HG03558 (cell line): ENCODE measurements around the gene VPS13D.
"Not testable (repeated sequence)": the region's sequence is repeated elsewhere in the genome, so short reads cannot be mapped to it uniquely, and the experiment has no call there.

Experiments
- ATAC-seq: cut with Tn5 transposase; IDR thresholded peaks from one replicate; pipeline ENCODE4 v1.9.1; 2021; ENCODE audit warnings: moderate number of reproducible peaks; ENCODE audit not compliant: unreplicated experiment; ENCODE audit errors: extremely low read depth

Gene VPS13D

DNA sequence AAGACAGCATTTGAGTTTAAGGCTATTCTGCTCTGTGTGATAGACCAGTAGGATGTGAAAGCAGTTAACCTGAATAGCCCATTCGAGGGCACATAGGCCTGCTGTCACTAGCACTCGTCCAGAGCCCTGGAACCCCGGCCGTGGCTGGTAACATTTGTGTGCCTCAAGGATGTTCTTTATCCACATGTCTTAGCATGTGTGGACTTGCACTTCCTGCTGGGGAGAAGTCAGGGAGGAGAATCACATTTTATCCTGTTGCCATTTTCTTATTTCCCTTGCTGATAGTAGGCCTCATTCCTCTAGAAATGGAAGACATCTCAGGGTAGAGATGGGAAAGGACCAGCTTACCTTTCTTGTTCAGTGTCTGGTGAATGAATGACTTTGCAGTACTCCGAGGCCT is 54.7 kb downstream of the VPS13D start:
- ATAC-seq: no peak

DNA sequence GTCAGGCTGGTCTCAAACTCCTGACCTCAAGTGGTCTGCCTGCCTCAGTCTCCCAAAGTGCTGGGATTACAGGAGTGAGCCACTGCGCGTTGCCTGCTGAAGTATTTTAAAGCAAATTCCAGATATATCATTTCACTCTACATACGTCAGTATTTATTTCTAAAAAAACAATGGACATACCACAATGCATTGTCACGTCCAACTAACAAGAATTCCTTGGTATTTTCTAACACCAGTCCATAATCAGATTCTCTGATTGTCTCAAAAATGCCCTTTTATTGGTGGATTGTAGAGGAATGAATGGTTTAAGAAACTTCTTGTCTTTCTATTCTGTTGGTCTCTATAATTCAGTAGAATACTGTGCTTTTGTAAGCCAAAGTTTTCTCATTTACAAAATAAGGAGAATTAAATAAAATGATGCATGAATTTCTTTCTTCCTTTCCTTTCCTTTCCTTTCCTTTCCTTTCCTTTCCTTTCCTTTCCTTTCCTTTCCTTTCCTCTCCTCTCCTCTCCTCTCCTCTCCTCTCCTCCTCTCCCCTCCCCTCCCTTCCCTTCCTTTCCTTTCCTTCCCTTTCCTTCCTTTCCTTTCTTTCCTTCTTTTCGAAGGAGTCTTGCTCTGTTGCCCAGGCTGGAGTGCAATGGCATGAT is 55.8 kb downstream of the VPS13D start:
- no peak for ATAC-seq

DNA sequence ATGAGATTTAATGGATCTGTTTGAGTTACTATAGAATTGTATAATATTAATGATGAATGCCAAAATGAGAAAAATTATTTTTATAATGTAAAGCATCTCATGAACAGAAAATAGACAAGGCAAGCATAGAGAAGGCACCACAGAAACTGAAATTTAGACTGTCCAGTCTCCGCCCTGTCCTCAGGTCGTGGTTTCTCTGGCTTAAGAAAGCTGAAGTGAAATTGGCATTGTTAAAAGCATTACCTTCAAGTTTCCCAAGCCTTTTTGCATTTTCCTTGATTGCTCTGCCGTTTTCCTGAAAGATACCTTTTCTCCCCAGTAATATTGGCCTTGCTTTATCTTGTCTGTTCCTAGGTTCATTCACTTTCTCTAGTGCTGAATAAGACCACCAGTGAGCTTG is 58.0 kb downstream of the VPS13D start:
- no peak for ATAC-seq

DNA sequence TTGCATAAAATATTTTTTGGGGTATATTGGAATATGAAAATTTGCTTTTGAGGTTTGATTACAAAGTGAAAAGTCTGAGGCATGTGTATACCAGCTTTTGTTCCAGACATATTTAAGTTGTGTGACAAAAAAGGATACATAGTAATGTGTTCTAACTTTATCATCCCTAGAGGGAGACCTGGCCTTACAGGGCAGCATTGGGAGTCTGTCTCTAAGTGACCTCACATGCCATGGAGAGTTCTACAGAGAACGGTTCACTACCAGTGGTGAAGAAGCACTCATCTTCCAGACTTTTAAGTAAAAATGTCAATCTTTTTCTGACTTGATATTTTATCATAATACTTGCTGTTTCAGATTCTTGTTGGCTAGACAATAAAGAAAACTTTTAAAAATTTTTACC is 61.0 kb downstream of the VPS13D start:
- no peak for ATAC-seq

DNA sequence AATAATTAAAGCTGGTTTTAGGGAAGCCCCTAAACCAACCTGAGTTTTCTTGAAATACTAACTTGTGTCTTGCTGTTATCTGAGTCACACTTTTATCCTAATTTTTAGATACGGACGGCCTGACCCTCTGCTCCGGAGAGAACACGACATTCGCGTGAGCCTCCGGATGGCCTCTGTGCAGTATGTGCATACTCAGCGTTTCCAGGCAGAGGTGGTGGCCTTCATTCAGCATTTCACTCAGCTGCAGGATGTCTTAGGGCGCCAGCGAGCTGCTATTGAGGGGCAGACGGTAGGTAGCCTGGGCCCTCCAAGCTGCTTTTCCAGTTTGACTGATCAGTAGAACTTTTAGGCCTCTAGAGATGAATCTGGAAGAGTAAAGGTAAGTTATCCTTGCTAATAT is 63.6 kb downstream of the VPS13D start:
- ATAC-seq: no peak

DNA sequence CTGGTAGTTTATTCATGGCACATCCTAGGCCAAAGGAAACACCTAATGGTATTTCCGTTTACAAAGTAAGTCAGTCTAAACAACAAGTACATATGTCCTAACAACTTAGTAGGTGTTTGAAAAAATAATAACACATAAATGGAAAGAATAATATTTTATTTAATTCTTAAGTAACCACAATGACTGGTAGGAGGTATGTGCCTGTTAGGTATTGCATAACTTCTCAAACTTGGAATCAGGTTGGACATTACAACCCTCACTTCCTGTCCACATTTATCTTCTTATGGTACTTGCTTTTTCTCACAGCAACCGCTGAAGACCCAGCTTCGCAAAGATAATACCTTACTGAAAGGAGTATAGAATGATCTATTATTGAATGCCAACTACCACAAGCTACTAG is 64.2 kb downstream of the VPS13D start:
- no peak for ATAC-seq

DNA sequence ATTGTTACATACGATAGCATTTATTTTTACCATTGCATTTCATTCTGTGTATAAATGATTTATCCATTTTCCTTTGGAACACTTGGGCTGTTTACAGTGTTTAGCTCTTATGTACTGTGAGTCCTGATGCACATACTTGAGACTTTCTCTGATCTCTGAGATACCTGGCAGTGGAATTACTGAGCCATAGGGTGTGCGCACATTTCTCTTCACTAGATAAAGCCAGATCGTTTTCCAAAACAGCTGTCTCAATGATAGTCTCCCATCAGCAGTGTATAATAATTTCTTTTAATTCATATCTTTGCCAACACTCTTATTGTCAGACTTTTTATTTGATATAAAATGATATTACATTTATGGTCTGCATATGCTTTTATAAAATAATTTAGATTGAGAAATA is 66.2 kb downstream of the VPS13D start:
- ATAC-seq: no peak

DNA sequence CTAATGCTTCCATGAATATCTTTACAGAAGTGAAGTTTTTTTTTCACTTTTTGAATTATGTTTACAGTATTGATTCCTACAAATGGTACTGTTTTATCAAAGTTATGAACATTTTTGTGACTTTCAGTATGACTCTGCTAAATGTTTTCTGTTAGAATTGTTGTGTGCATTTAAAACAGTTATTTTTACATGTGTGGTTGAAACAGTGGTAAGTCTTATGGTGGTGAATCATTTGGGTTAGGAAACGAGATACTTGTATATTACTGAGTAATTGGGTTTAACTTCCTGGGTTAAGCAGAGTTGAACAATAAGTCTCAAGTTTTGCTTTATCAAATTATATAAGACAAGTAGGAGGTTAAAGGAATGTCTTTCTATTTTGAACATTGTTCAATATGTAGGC is 66.8 kb downstream of the VPS13D start:
- ATAC-seq: peak; percentile 73

DNA sequence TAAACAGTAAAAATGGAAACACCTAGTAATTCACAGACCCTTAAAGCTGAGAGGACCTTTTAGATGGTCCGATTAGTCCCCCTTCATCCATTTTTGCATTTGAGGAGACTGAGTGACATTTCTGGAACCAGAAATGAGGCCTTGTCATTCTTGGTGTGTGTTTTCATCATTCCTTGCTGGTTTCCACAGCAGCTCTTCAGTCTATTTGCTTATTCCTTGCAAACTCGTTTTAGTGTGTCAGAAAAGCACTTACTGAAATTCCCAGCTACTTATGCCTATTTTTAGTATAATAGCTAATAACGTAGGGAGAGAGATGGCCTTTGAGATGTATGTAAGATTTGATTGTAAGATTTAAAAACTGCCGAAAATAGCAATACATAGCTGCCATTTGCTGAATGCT is 70.9 kb downstream of the VPS13D start:
- ATAC-seq: no peak

DNA sequence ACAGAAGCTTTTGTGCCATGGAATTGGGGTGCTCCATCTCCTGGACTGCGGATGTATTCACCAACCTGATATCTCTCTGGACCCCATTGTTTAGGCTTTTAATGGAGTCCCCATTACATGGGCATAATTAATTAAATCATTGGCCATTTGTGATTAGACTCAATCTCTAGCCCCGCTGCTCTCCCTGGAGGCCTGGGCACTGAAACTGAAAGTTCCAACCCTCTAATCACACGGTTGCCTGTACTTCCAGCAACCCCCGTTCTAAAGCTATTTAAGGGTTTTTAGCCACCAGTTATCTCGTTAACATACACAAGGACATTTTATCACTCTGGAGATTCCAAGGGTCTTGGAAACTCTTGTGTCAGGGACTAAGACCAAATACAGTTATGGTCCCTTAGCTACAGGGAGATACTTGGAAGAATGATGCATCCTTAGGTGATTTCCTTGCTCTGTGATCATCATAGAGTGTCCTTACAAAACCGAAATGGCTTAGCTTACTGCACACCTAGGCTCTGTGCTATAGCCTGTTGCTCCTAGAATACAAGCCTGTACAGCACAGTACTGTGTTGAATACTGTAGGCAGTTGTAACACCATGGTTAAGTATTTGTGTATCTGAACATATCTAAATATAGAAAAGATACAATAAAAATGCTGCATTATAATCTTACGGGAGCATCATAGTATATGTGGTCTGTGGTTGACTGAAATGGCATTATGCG is 71.8 kb downstream of the VPS13D start:
- no peak for ATAC-seq

DNA sequence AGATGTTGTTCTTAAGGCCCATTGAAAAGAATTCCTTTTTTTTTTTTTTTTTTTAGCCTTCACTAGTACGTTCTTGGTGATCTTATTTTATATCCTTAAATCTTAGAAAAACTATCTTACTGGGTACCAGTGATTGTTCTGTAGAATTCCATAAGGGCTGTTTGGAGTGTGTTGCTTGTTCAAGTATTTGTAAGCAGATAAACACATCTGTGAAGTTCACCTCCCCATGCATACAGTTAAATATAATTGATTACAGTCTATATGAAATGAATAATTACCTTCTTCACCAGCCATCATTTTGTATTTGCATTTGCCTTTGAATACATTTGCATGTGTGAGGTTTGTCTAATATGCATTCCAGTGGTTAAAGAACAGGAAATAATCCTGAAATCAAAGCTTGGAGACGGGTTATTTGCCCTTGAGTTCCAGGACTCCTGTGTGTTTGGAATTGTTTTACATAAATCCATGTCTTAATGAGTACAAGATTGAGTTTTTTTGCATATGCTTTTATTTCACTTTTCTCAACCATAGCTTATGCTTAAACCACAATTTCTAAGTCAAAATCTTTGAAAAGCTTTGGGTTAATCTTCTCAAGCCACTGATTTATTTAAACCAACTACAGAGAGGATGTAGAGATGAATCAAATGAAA is 73.1 kb downstream of the VPS13D start:
- ATAC-seq: no peak

DNA sequence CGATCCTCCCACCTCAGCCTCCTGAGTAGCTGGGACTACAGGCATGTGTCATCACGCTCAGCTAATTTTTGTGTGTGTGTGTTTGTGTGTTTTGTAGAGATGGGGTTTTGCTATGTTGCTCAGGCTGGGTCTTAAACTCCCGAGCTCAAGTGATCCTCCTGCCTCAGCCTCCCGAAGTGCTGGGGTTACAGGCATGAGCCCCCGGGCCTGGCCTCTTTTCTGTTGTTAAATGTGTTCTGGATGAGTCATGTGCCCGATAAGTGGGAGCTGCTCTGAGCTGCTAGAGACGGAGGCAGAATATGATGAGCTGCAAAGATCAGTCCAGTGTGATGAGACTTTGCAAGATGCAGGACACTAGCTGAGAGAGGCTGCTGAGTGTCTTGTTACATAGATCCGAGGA is 75.5 kb downstream of the VPS13D start:
- no peak for ATAC-seq

DNA sequence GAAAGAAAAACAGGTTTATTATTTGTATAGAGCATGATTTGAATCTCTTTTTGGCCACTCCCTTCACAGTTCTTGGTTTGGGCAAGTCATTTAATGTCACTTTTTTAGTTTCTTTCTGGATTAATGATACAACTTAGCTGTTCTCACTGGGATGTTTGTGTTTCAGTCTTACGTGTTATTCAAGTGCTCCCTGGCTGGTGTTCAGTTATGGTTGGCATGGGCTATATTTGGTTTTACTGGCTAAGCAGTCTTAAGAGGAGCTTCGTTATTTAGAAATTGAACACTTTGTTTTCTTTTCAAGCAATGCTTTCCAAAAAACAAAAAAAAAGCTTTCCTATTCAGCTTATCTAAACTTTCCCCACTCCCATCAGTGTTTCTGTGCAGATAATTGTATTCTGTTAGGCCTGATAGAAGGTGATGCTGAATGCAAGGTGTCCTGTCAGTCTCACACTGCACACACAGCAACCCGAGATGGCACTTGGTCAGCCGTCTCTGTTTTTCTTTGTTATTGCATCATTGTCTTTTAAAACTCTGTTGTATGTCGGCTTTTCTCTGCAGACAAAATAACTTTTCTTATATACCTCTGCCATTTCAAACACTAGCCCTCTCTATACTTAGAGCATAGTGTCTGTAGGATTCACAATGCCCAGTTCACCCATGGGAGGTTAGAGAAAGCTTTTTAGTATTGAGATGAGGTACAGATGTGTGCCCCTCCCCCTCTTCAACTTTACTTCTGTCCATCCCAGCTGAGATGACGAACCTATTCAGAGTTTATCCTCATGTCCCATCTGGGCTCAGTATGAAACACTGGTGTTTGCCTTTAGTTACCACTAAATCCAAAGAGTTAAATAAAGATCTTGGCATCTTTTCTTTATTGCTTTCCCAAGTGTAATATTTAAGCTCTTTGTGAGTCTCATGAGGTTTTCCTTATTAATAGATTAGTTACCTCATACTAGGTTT is 80.2 kb downstream of the VPS13D start:
- ATAC-seq: no peak

DNA sequence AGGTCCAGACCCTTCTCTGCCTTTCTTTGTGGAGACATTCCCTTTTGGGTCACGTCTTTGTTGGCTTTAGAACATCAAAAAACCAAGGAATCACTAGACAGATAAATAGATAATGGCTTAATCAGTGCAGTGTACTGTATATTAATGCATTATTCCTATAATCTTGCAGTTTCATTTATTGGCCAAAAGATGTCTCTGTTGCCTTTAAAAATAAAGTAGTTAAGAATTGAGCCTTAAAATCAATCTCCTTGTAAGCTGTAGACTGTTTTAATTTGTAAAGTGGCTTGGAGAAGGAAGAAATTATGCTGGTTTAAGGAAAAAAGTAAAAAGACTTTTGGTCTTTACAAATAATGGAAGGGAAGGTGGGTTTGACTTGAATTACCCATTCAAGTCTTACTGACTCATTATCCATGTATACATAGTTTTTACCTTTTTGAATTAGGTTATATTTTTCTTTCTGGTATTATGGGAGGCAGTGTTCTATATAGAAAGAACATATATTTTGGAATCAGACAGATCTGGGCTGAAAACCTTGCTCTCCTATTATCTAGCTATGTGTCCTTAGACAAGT is 84.6 kb downstream of the VPS13D start:
- ATAC-seq: no peak

DNA sequence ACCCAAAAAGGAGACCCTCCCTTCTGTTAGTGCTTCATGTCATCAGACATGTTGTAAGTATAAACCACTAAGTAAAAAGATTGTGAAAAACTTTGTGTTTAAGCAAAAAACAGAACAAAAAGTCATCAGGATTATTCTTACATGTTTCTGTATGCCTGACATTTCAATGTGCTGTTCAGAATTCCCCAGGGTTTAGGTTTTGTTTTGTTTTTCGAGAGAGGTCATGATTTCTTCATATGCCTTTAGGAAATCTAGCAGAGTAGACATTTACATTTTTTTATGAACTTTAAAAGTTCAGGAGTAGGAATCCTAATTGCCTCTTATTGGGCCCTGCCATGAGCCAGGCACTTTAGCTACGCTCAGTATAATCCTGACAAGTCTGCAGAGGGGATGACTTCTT is 85.3 kb downstream of the VPS13D start:
- no peak for ATAC-seq

DNA sequence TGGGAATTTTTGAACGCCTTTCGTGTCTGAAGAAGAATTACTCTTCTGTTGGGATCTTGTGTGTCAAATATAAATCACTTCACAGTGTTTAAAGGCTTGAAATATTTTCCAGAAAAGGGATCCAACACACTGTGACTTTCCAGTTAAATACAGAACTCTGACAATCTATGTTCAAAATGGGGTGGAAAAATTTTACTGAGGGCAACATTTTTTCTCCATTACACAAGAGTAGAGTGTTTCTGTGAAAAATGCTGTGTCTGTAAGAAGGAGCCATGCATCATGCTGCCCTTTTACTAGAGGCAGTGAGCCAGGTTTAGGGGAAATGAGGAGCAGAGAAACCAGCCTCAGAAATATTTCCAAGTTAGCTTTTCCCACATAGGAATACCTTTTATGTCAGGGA is 86.5 kb downstream of the VPS13D start:
- ATAC-seq: no peak

DNA sequence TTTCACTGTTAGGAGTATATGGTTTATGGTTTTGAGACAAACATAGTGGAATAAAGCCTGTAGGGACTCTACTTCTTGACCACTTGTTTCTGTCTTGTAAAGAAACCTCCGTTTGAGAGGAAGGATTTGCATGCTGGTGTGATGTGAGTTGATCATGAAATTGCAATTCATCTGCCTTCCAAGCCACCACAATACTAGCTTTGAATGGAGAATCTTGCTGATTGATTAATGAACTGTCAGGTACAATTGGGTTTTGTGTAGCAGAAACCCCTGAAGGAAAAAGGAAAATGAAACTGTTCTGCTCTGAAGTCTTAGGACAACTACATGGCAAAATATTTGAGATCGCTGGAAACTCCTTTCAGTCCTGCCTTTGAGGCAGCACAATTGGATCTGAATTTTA is 90.7 kb downstream of the VPS13D start:
- ATAC-seq: no peak

DNA sequence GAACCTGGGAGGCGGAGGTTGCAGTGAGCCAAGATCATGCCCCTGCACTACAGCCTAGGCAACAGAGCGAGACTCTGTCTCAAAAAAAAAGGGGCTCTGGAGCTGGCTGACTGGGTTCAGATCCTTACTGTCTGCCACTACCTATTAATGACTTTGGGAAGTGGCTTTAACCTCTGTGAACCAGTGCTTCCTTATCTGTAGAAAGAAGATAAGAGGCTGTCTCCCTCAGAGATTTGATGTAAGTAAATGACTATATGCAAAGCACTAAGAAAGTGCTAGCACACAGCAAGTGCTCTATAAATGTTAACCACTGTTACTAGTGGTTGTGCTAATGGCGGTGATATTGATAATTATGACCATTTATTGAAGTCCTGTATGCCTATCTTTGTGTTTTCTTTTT is 94.6 kb downstream of the VPS13D start:
- ATAC-seq: no peak

DNA sequence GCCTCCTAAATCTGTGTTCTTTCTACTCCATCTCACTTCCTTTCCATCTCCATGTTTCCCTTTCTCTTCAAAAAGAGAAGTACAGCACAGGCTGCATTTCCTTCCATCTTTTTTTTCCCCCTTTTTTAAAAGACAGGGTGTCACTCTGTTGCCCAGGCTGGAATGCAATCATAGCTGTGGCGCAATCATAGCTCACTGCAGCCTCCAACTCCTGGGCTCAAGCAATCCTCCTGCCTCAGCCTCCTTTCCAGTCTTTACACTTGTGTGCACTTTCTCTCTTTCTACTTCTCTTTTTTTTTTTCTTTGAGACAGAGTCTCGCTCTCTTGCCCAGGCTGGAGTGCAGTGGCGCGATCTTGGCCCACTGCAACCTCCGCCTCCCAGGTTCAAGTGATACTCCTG is 95.1 kb downstream of the VPS13D start:
- not testable (repeated sequence) for ATAC-seq

DNA sequence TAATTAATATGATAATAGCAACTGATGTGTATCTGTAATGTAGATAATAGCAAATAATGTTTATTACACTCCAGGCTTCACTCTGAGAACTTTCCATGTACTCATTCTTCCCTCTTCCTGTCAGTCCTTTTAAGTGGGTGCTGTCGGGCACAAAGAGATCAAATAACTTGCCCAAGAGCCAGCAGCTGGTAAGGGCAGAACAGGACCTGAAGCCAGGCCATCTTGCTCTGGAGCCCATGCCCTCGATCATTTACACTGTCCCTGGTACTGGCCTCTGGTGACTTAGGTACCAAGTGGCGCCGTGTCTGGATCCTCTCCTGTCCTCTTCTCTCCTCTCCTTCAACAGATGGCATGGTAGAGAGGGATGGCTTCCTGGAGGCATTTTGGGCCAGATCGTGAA is 97.2 kb downstream of the VPS13D start:
- no peak for ATAC-seq
